GM19023 (cell line): ENCODE measurements around the gene DNAH8.
"Not testable (repeated sequence)": the region's sequence is repeated elsewhere in the genome, so short reads cannot be mapped to it uniquely, and the experiment has no call there.

ENCODE experiments used
- ATAC-seq: cut with Tn5 transposase; IDR thresholded peaks from one replicate; pipeline ENCODE4 v1.9.1; 2021; ENCODE audit warnings: mild to moderate bottlenecking, moderate library complexity; ENCODE audit not compliant: unreplicated experiment

The DNAH8 gene

GRCh38 chr6:38876475-38876874 lies 161.4 kb downstream of the DNAH8 start:
- ATAC-seq = no peak

DNA sequence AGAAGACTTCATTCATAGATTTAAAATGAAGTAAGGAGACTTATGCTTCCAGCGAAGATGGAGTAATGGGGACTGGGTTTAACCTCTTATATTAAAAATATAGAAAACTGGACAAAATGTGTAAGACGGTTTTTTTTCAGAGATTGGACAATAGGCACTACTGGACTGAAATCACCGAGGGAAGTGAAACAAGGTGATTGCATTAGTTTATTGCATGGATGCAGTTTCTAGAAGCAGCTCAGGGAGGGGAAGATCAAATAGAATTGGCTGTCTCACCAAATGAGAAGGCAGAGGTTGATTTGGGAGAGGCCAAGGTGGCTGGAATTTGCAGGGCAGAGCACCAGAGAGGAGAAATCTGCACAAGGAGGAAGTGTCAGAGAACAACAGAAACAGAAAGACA lies 162.6 kb downstream of the DNAH8 start:
- no peak for ATAC-seq

DNA sequence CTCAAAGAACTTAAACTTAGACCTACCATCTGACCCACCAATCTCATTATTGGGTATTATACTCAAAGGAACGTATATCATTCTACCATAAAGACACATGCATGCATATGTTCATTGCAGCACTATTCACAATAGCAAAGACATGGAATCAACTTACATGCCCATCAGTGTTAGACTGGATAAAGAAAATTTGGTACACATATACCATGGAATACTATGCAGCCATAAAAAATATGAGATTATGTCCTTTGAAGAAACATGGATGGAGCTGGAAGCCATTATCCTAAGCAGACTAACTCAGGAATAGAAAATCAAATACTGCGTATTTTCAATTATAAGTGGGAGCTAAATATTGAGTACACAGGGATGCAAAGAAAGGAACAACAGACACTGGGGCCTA lies 167.0 kb downstream of the DNAH8 start:
- no peak for ATAC-seq

DNA sequence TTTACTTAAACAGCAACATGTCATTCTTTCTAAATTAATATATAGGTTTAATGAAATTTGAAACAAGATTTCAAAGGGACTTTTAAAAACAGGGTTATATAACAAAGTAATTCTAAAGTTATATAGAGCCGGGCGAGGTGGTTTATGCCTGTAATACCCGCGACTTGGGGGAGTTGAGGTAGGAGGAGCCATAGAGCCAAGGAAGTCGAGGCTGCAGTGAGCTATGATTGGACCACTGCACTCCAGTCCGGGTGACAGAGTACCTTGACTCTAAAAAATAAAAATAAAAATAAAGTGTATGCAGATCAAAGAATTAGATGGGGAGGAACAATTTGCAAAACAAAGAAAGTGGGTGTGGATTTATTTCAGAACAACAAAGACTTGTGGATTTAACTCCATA lies 182.4 kb downstream of the DNAH8 start:
- ATAC-seq = no peak

GRCh38 chr6:38901802-38902522 lies 186.9 kb downstream of the DNAH8 start:
- no peak for ATAC-seq

GRCh38 chr6:38906582-38906981 lies 191.5 kb downstream of the DNAH8 start:
- no peak for ATAC-seq

GRCh38 chr6:38907264-38907663 lies 192.2 kb downstream of the DNAH8 start:
- ATAC-seq = no peak

DNA sequence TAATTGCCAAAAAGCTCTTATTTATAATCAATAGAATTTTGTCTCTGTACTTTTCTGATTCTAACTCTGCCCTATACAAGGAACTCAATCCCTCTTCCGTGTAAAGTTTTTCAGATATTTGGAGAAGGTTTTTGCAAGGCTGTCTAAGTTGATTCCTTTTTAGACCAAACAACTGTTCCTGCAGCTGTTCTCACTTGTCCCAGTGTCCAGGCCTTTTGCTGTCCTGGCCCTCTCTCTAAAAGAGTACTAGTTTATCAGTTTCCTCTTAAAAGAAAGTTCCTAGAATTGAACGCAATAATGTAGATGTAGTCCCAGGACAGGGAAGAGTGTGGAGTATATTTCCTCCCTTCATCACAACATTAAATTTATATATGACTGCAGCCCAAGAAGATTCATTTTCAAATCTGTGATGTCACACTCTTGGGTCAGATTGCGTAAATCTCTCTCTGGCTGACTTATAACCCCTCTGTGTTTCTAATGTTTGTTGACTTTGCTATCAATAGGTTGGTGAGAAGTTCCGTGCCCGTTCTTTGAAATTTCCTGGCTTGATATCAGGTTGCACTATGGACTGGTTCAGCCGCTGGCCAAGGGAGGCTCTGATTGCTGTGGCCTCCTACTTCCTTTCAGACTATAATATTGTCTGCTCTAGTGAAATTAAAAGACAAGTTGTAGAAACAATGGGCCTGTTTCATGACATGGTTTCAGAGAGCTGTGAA lies 194.1 kb downstream of the DNAH8 start:
- no peak for ATAC-seq

GRCh38 chr6:38910207-38910606 lies 195.1 kb downstream of the DNAH8 start:
- ATAC-seq = no peak

DNA sequence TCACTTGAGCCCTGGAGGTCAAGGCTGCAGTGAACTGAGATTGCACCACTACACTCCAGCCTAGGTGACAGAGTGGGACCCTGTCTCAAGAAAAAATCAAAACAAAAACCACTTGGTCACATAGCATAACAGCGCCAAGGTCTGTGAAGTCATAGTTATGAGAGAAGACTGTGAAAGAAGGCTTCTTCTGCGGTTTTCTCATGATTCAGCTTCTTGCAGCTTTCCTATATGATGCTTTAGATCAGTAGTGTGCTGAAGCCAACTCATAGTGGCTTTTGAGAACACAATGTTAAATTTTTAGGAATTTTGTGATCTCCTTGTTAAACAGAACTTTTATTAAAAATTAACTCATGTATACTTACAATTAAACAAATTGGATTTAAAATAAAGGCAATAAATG lies 197.3 kb downstream of the DNAH8 start:
- ATAC-seq = no peak

DNA sequence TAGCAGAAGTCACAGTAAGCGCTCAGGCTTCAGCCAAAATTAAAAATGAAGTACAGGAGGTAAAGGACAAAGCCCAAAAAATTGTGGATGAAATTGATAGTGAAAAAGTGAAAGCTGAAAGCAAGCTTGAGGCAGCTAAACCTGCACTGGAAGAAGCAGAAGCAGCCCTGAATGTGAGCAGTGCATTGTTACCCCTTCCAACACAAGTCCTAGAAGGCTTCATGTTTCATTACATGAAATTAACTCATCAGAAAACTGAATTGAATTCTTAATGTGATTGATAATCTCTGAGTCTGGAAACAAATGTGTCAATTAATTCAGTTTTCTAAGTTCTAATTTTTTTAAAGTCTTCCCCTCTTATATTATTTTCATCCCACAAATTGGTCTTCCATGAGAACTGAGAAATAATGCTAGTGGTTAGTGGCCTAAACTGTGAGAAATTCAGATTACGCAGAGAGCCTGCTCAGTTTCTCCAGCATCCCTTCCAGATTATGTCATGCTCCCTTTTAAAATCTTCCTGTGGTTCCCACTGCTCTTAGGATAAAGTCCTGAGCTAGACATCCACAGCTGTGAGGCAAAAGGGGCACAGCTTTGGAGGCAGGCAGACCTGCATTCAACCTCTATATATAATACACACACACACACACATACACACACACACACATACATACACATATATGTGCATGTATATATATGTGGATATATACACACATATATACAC lies 200.3 kb downstream of the DNAH8 start:
- ATAC-seq = no peak

DNA sequence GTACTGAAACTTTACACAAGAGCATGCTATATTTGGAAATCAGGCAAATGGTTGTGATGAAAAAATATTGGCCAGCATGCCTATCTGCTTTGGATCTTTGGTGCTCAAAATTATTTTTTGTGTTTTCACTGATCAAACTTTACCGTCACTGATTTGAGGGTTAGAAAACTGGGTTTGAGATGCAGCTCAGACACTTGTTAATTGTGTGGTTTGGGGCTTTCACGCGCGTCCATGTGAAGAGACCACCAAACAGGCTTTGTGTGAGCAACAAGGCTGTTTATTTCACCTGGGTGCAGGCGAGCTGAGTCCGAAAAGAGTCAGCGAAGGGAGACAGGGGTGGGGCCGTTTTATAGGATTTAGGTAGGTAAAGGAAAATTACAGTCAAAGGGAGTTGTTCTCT lies 206.4 kb downstream of the DNAH8 start:
- ATAC-seq = not testable (repeated sequence)

DNA sequence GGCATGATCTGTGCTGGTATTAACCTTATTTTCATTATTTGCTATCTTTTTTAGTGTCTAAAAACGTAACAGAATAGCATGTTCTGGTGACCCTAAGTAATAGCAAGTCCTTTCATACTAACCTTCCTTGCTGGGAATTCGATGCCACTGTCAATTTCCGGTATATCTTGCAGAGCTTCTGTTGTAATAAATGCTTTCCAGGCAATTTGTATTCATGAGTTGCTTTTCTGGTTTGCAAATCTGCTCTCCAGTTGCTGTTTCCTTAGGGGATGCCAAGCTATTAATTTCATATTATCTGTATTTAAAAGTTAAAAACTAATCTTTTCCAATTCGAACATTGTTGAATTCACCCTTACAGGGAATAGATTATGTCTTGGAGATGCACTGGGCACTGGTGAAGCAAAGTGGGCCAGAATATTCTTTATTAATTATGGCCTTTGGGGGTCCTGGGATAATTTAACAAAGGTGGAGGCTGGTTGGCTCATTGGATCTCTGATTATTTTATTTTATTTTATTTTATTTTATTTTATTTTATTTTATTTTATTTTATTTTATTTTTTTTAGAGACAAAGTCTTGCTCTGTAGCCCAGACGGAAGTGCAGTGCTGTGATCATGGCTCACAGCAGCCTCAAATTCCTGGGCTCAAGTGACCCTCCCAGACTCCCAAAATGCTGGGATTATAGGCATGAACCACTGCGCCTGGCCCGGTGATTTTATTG lies 209.8 kb downstream of the DNAH8 start:
- no peak for ATAC-seq

- no peak for ATAC-seq
Measured at GRCh38 chr6:38929560-38929959, 214.4 kb downstream of the DNAH8 start.

GRCh38 chr6:38933426-38933825 lies 218.3 kb downstream of the DNAH8 start:
- no peak for ATAC-seq

DNA sequence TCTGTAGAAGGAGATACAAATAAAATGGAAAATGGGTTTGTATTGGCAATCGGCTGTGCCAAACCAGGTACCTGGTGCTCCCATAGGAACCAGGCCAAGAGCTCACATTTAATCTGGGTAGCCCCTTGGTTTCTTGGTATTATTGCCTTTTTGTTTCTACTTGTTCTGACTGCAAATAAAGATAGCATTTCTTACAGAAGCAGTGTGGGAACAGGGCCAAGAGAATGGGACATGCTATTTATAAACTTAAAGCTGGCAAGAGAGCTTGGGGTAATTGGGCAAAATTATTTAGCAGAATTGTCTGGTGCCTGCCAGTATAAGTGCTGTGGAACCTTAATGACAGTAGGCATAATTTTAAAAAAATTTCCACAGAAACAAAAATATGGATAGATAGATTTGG lies 219.9 kb downstream of the DNAH8 start:
- no peak for ATAC-seq

DNA sequence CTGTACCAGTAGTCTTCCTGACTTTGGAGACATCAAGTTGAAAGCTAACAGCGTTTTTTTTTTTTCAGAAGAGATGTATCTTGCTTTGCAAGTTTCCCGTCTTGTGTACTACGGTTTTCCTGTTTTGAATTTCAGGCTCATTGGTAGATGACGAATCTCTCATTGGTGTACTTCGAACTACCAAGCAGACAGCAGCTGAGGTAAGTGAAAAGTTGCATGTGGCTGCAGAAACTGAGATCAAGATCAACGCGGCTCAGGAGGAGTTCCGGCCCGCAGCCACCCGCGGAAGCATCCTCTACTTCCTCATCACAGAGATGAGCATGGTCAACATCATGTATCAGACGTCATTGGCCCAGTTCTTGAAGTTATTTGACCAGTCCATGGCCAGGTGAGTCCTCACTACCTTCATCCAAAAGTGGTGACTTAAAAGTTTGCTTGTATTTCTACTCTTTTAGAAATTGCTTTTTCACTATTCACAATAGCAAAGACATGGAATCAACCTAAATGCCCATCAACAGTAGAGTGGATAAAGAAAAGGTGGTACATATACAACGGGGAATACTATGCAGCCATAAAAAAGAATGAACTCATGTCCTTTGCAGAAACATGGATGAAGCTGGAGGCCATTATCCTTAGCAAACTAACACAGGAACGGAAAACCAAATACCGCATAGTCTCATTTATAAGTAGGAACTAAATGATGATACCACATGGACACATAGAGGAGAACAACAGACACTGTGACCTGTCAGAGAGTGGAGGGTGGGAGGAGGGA lies 222.9 kb downstream of the DNAH8 start:
- no peak for ATAC-seq

DNA sequence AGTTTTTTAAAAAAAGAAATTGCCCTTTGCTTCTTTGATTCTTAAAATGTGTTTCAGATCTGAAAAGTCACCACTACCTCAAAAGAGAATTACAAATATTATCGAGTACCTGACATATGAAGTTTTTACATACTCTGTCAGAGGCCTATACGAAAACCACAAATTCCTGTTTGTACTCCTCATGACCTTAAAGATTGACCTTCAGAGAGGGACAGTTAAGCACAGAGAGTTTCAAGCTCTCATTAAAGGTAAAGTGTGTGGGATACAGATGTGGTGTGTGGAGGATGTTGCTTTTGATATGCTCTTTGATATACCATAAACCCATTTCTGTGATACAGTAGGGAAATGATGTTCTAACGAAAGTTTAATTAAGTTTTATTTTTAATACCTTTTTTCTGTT lies 223.6 kb downstream of the DNAH8 start:
- no peak for ATAC-seq

DNA sequence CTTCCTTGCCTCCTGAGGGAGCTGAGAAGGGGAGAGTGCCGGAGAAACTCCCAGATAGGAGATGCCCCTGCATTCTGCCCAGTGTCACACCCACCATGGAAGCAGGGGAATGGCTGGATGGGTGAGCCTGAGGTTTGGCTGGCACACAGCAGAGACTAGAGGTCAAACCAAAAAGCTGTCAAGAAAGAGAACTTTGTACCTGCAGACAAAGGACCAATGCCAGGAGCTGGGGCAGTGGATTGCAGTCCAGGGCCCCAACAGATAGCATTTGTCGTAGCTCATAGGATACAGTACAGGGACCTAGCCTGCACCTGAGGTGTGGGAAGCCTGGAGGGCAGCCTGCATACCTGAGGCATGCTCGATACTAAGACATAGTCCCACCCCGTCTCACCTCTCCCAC lies 227.3 kb downstream of the DNAH8 start:
- ATAC-seq = no peak

- no peak for ATAC-seq
Measured at GRCh38 chr6:38942965-38943364, 227.9 kb downstream of the DNAH8 start.

GRCh38 chr6:38943964-38944363 lies 228.9 kb downstream of the DNAH8 start:
- no peak for ATAC-seq
